H1 (cell line): ENCODE results near the gene GMCL2. TPM values are rescaled to one million over a fixed set of nuclear protein-coding genes. Genes with fewer than 3 reads are reported as not detected.

Experiments used
- CTCF ChIA-PET: fragments of 300-600 bp; sonication (Branson Sonifier 250); formaldehyde crosslinking; loops from one replicate; lab custom pipeline; 2021; ENCODE audit not compliant: partially characterized antibody; lab: Charles Lee
- POLR2A ChIA-PET: fragments of 300-600 bp; sonication (Branson Sonifier 250); formaldehyde crosslinking; loops from one replicate; lab custom pipeline; 2021; ENCODE audit warnings: inconsistent platforms; ENCODE audit not compliant: partially characterized antibody; lab: Charles Lee
- DNase-seq, 2 experiments: peaks; one replicate each; pipeline versions ENCODE4 v3.0.0 to v3.0.0-alpha.2; 2010 to 2022; ENCODE audit warnings: low spot score in 2 of 2, low read depth in 1 of 2, mixed read lengths in 1 of 2
- FAIRE-seq: peaks from 2 replicates; lab custom pipeline; 2011; peaks lifted over from hg19 to GRCh38; lab: Jason Lieb, UNC
- H2AFZ ChIP-seq: 2 replicates; pipeline ENCODE4 v1.8.1; 2012; ENCODE audit warnings: low read length, inconsistent platforms
- H2AK5ac ChIP-seq: 2 replicates; pipeline ENCODE4 v1.6.1; 2013; ENCODE audit warnings: low read depth, low read length
- H2BK120ac ChIP-seq: replicated peaks from 2 replicates; pipeline ENCODE3; 2013; ENCODE audit warnings: low read depth, low read length, inconsistent platforms
- H2BK12ac ChIP-seq: 2 replicates; pipeline ENCODE4 v1.6.1; 2013; ENCODE audit warnings: low read depth, low read length
- H2BK15ac ChIP-seq: 2 replicates; pipeline ENCODE4 v1.6.1; 2013; ENCODE audit warnings: low read length
- H2BK20ac ChIP-seq: 2 replicates; pipeline ENCODE4 v1.6.1; 2013; ENCODE audit warnings: low read length
- H2BK5ac ChIP-seq: 2 replicates; pipeline ENCODE4 v1.6.1; 2013; ENCODE audit warnings: low read depth, low read length
- H3K14ac ChIP-seq: 2 replicates; pipeline ENCODE4 v1.6.1; 2013; ENCODE audit warnings: inconsistent platforms; ENCODE audit not compliant: insufficient read length
- H3K18ac ChIP-seq: 2 replicates; pipeline ENCODE4 v1.6.1; 2013; ENCODE audit warnings: low read length; ENCODE audit errors: extremely low read depth
- H3K23ac ChIP-seq: 2 replicates; pipeline ENCODE4 v1.6.1; 2013; ENCODE audit warnings: inconsistent platforms; ENCODE audit not compliant: insufficient read length
- H3K23me2 ChIP-seq: 2 replicates; pipeline ENCODE4 v1.6.1; 2013; ENCODE audit warnings: low read depth, low read length
- H3K27ac ChIP-seq: 2 replicates; pipeline ENCODE4 v1.6.1; 2011; ENCODE audit warnings: low read depth, low read length, inconsistent platforms
- H3K27me3 ChIP-seq, 4 experiments: replicated peaks in 1 of 4; 1 replicate in 1 of 4; 2 replicates in 3 of 4; pipeline versions ENCODE4 v1.6.1 to v1.8.1; 2011 to 2013; ENCODE audit warnings: low read length in 3 of 4, mild to moderate bottlenecking in 3 of 4, inconsistent platforms in 2 of 4, mixed read lengths in 2 of 4, moderate library complexity in 1 of 4; ENCODE audit not compliant: control insufficient read depth in 3 of 4, insufficient read depth in 3 of 4; ENCODE audit errors: extremely low read depth in 1 of 4
- H3K36me3 ChIP-seq, 4 experiments: 2 replicates each; pipeline versions ENCODE4 v1.6.1 to v1.8.1; 2011 to 2013; ENCODE audit warnings: mild to moderate bottlenecking in 4 of 4, low read length in 3 of 4, moderate library complexity in 2 of 4, control low read depth in 1 of 4, inconsistent platforms in 1 of 4; ENCODE audit not compliant: insufficient read depth in 4 of 4, control insufficient read depth in 2 of 4
- H3K4ac ChIP-seq: replicated peaks from 2 replicates; pipeline ENCODE3; 2013; ENCODE audit warnings: low read length, low read depth, mixed read lengths, inconsistent platforms; ENCODE audit not compliant: insufficient read length
- H3K4me1 ChIP-seq, 4 experiments: replicated peaks in 1 of 4; 1 replicate in 1 of 4; 2 replicates in 3 of 4; pipeline versions ENCODE4 v1.6.1 to v1.8.1; 2011 to 2013; ENCODE audit warnings: low read length in 3 of 4, inconsistent platforms in 2 of 4, mixed read lengths in 1 of 4; ENCODE audit not compliant: insufficient read depth in 4 of 4, control insufficient read depth in 3 of 4
- H3K4me2 ChIP-seq, 2 experiments: 2 replicates each; pipeline versions ENCODE4 v1.6.1 to v1.8.1; 2011 to 2013; ENCODE audit warnings: low read depth in 2 of 2, low read length in 2 of 2, control low read depth in 1 of 2, inconsistent platforms in 1 of 2, mild to moderate bottlenecking in 1 of 2; ENCODE audit not compliant: insufficient read depth in 1 of 2
- H3K4me3 ChIP-seq, 4 experiments: fragments of 200-600, 300-600 bp in 1 of 4; sonication (generic), shearing (Covaris generic), sonication (Bioruptor Twin) in 1 of 4; 2 replicates each; pipeline versions ENCODE4 v1.5.1 to v1.8.1; 2011 to 2016; ENCODE audit warnings: low read length in 4 of 4, low read depth in 3 of 4, control low read depth in 2 of 4, inconsistent platforms in 2 of 4, mild to moderate bottlenecking in 2 of 4, mixed read lengths in 1 of 4, moderate library complexity in 1 of 4; ENCODE audit not compliant: insufficient read depth in 2 of 4; ENCODE audit errors: extremely low read depth in 1 of 4
- H3K56ac ChIP-seq: replicated peaks from 2 replicates; pipeline ENCODE3; 2013; ENCODE audit warnings: low read depth, mild to moderate bottlenecking, mixed read lengths, low read length, inconsistent platforms; ENCODE audit not compliant: insufficient read length
- H3K79me1 ChIP-seq: 2 replicates; pipeline ENCODE4 v1.6.1; 2013; ENCODE audit warnings: low read depth, low read length, control low read depth
- H3K79me2 ChIP-seq, 2 experiments: 2 replicates each; pipeline versions ENCODE4 v1.6.1 to v1.8.1; 2012 to 2013; ENCODE audit warnings: low read length in 2 of 2, mild to moderate bottlenecking in 2 of 2, inconsistent platforms in 1 of 2; ENCODE audit not compliant: insufficient read depth in 2 of 2, control insufficient read depth in 1 of 2
- H3K9ac ChIP-seq, 4 experiments: replicated peaks in 1 of 4; 1 replicate in 1 of 4; 2 replicates in 3 of 4; pipeline versions ENCODE4 v1.6.1 to v1.8.1; 2011 to 2013; ENCODE audit warnings: low read depth in 3 of 4, low read length in 3 of 4, control low read depth in 2 of 4, mild to moderate bottlenecking in 2 of 4, moderate library complexity in 2 of 4, inconsistent platforms in 1 of 4; ENCODE audit errors: extremely low read depth in 1 of 4
- H3K9me3 ChIP-seq, 2 experiments: 2 replicates each; pipeline versions ENCODE4 v1.6.1 to v1.8.1; 2012 to 2013; ENCODE audit warnings: mild to moderate bottlenecking in 2 of 2, moderate library complexity in 2 of 2, control low read depth in 1 of 2, inconsistent platforms in 1 of 2, low read depth in 1 of 2, low read length in 1 of 2, mixed read lengths in 1 of 2; ENCODE audit not compliant: insufficient read depth in 2 of 2
- H4K20me1 ChIP-seq, 2 experiments: replicated peaks in 1 of 2; 2 replicates each; pipeline versions ENCODE3 to v1.8.1; 2011 to 2013; ENCODE audit warnings: inconsistent platforms in 2 of 2, low read length in 2 of 2, mild to moderate bottlenecking in 1 of 2; ENCODE audit not compliant: insufficient read depth in 2 of 2, control insufficient read depth in 1 of 2
- H4K5ac ChIP-seq: 2 replicates; pipeline ENCODE4 v1.6.1; 2013; ENCODE audit warnings: low read length, low read depth, mixed read lengths, inconsistent platforms; ENCODE audit not compliant: insufficient read length
- H4K8ac ChIP-seq: 2 replicates; pipeline ENCODE4 v1.8.0; 2013; ENCODE audit warnings: mild to moderate bottlenecking, moderate library complexity, low read length, inconsistent platforms; ENCODE audit not compliant: insufficient read depth; ENCODE audit errors: extremely low read depth
- H4K91ac ChIP-seq: replicated peaks from 2 replicates; pipeline ENCODE3; 2013; ENCODE audit warnings: low read length, mixed read lengths, inconsistent platforms; ENCODE audit not compliant: insufficient read length
- NRF1 ChIP-seq: IDR thresholded peaks from 2 replicates; pipeline ENCODE4 v1.6.1; 2011; ENCODE audit warnings: mild to moderate bottlenecking, low read depth, low read length, improper control_type of control experiment
- POLR2A ChIP-seq, 2 experiments: IDR thresholded peaks; 1 replicate in 1 of 2; 2 replicates in 1 of 2; pipeline ENCODE4 v1.6.1; 2011; ENCODE audit warnings: low read depth in 2 of 2, low read length in 2 of 2, mild to moderate bottlenecking in 2 of 2; ENCODE audit errors: control extremely low read depth in 1 of 2
- POLR2AphosphoS5 ChIP-seq: IDR thresholded peaks from 2 replicates; pipeline ENCODE4 v1.6.1; 2011; ENCODE audit warnings: low read depth, low read length
- RNF2 ChIP-seq: fragments of 200-900, 300-1000 bp; sonication (generic); IDR thresholded peaks from 2 replicates; pipeline ENCODE4 v1.7.1; 2016; ENCODE audit warnings: borderline replicate concordance, low read depth, mild to moderate bottlenecking, antibody characterized with exemption, low read length; ENCODE audit not compliant: poor library complexity, severe bottlenecking; ENCODE audit errors: missing control alignments
- SIN3A ChIP-seq, 2 experiments: IDR thresholded peaks in 1 of 2; conservative IDR thresholded peaks in 1 of 2; 2 replicates each; pipeline ENCODE4 v1.6.1; 2011 to 2012; ENCODE audit warnings: low read length in 2 of 2, improper control_type of control experiment in 1 of 2, low read depth in 1 of 2, mild to moderate bottlenecking in 1 of 2
- SUZ12 ChIP-seq: fragments of 200-600 bp; sonication (generic); IDR thresholded peaks from 2 replicates; pipeline ENCODE4 v1.6.1; 2012; ENCODE audit warnings: mild to moderate bottlenecking, inconsistent platforms, low read length, moderate library complexity, mixed read lengths
- WGBS, 2 experiments: shearing (Covaris generic) in 1 of 2; methylation state at CpG; one replicate each; pipeline versions ENCODE4 v1.1.6 to v1.1.7; 2013 to 2015; ENCODE audit warnings: low lambda C conversion rate in 2 of 2, mixed read lengths in 2 of 2, inconsistent platforms in 1 of 2, low coverage in 1 of 2, missing lambda C conversion rate in 1 of 2; ENCODE audit not compliant: insufficient replicate concordance in 2 of 2, insufficient coverage in 1 of 2, insufficient read length in 1 of 2; ENCODE audit errors: extremely low coverage in 1 of 2, missing lambda C conversion rate in 1 of 2; 5-methylcytosine and 5-hydroxymethylcytosine counted together
- polyA plus RNA-seq, 7 experiments: library from polyadenylated mRNA; depleted of rRNA in 3 of 7; stranded (reverse) in 5 of 7; unstranded in 2 of 7; fragments of >200 nt in 5 of 7; fragments of 200-250 nt in 2 of 7; gene quantifications; 1 replicate in 5 of 7; 2 replicates in 1 of 7; 4 replicates in 1 of 7; pipeline versions ENCODE4 v1.2.1 to v1.2.3, GENCODE V29; 2011 to 2013; ENCODE audit warnings: missing spikeins in 2 of 7, mixed read lengths in 2 of 7
- total RNA-seq: library from RNA; stranded (reverse); fragmentation: NEBNext Ultra II Directional; extraction: Animal tissue kit (Norgen Biotek cat#: 25700); gene quantifications from 2 replicates; pipeline ENCODE4 v1.2.1, GENCODE V29; 2021

The GMCL2 gene
- total and polyA plus RNA-seq, 2 of the 8 experiments (the other 6 are each of a cell fraction or from before 2014, with no cell fraction given) = 0.13 TPM; not detected in 1

- DNase-seq = no peak
- no peaks in the 10 kb centered on the region; the same call in 1 of the 2 replicates for H3K79me1 ChIP-seq
- no peak overlapping the region for H2BK120ac ChIP-seq
- H3K4me1 ChIP-seq = peaks cover 0 to 18% (median 10%) of the 10 kb centered on the region in 4 experiments; a peak in 6 of 7 replicates
- H3K23ac ChIP-seq = no peak overlapping the region
- H2BK15ac ChIP-seq = no peak overlapping the region
- no peaks in the 10 kb centered on the region for H3K9me3 ChIP-seq
- no peak overlapping the region for H3K9ac ChIP-seq
- H3K27me3 ChIP-seq = no peaks in the 10 kb centered on the region
- H2AFZ ChIP-seq = no peak overlapping the region
- WGBS, 2 experiments = 83% methylated on average over 3 of the region's 3 CpGs; no CpG with 5 or more reads in 1 of the 2 experiments
- no peak overlapping the region for H3K56ac ChIP-seq
- no peak overlapping the region for H2BK12ac ChIP-seq
- CTCF ChIA-PET = interaction anchor here (0.8 to 1.6 kb wide), 4 partner anchors 14 to 44 kb away, joined by 3 to 5 read pairs (median 4); no protein-coding TSS in a partner anchor
- H3K18ac ChIP-seq = no peak overlapping the region
- TF ChIP-seq SIN3A (conservative IDR thresholded peaks at IDR 0.05 in 1 of 2, IDR thresholded peaks at IDR 0.05 in 1 of 2; ENCODE audit: low read depth in 1 of 2, low read length in 2 of 2) (no peak), POLR2A (IDR thresholded peaks at IDR 0.05; ENCODE audit: control extremely low read depth in 1 of 2, low read depth in 2 of 2, low read length in 2 of 2) (0 out of 3 replicates have a peak, but pooled peaks of 1 of the 2 experiments have one; percentile 19), SUZ12 (no peak), RNF2 (no peak), NRF1 (no peak), POLR2AphosphoS5 (peak; percentile 60; the same call in 1 of the 2 replicates)
- no peak overlapping the region for H3K4ac ChIP-seq
- no peaks in the 10 kb centered on the region for H3K23me2 ChIP-seq
- H3K4me3 ChIP-seq = no peak overlapping the region
- H4K20me1 ChIP-seq = peaks cover 0 to 19% of the 10 kb centered on the region in 2 experiments
- H2BK5ac ChIP-seq = no peak overlapping the region
- peaks cover 0 to 36% (median 8%) of the 10 kb centered on the region in 4 experiments for H3K36me3 ChIP-seq
- H3K79me2 ChIP-seq = no peaks in the 10 kb centered on the region
- no peak overlapping the region for H2AK5ac ChIP-seq
- no peak overlapping the region for H3K14ac ChIP-seq
- POLR2A ChIA-PET = interaction anchor here (1.0 to 21.6 kb wide), 5 partner anchors 9 to 20 kb away, joined by 3 to 507 read pairs (median 6); partner anchors contain the start of gene HNRNPAB
- no peak overlapping the region for H4K5ac ChIP-seq
- no peak overlapping the region for H3K4me2 ChIP-seq
- no peak for FAIRE-seq
- H2BK20ac ChIP-seq = no peak overlapping the region
- no peak overlapping the region for H3K27ac ChIP-seq
- H4K8ac ChIP-seq = no peak overlapping the region
- no peak overlapping the region for H4K91ac ChIP-seq
Measured at GRCh38 chr5:178221282-178221681, 34.1 kb upstream of the GMCL2 start.
